HG03342 (cell line): Measurements from ENCODE around the gene FAM200B.
"Not testable (repeated sequence)": the region's sequence is repeated elsewhere in the genome, so short reads cannot be mapped to it uniquely, and the experiment has no call there.

Experiments used
- ATAC-seq: cut with Tn5 transposase; IDR thresholded peaks from one replicate; pipeline ENCODE4 v1.9.1; 2021; ENCODE audit warnings: mild to moderate bottlenecking, moderate library complexity; ENCODE audit not compliant: unreplicated experiment

Gene FAM200B

DNA sequence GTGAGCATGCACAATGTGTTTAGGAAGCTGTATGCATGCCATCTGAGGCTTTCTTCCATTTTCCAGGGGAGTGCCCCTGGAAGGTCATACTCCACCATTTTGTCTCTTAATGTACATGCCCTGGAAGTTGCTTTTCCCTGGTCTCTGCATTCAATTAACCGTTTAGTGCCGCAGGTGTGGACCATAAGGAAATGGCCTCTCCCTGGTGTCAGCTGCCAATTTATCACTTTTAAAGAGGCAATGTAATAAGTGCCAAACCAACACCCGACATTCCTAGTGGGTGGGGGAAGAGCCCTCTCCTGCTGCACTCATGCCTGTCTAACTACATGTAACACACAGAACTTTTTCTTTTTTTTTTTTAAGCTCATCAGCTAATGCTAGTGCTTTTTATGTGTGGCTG lies 14.1 kb downstream of the FAM200B start:
- no peak for ATAC-seq

DNA sequence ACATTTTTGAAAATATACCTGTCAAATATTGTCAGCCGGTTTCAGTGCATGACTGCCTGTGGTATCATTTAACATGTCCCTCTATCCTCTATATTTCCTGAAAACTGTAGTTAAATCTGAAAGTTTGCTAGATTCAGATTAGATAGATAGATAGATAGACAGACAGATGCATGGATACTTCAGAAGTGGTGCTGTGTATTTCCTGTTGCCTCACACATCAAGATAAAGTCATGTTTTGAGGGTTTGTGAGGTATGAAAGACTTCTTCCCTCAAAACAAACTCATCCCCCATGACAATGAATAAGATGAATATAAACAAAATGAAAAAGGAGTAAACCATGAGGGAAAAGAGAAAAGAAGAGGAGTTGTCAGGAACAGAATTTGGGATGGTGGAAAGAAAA lies 15.2 kb downstream of the FAM200B start:
- ATAC-seq = no peak

DNA sequence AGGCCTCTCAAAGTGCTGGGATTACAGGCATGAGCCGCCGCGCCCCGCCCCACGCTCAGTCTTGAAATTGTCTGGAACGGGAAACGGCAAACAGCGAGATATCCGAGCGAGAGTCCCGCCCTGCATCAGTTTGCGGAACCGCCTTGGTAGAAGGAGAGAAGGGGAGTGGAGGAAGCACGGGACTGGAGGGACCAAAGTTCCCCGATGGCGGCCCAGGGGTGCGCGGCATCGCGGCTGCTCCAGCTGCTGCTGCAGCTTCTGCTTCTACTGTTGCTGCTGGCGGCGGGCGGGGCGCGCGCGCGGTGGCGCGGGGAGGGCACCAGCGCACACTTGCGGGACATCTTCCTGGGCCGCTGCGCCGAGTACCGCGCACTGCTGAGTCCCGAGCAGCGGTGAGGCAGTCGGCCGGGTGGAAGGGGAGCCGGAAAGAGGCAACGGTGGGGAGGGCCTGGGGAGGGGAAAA lies 21.3 kb downstream of the FAM200B start, which contains the start of gene BST1:
BST1 (plus strand) TSS at position 125 of the 463 bp plus-strand sequence; CDS start at position 205, 80 bp downstream.
- no peak for ATAC-seq

DNA sequence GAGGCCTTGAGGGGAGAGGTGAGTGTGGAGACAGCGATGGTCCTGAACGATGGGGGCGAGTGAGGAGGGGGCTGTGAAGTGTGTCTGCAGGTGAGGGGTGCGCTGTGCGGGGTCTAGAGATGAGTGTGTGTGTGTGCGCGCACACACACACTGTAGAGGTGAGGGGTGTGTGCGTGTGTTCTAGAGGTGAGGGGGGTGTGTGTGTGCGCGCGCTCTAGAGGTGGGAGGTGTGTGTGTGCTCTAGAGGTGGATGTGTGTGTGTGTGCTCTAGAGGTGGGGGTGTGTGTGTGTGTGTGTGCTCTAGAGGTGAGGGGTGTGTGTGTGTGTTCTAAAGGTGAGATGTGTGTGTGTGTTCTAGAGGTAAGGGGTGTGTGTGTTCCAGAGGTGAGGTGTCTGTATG lies 21.8 kb downstream of the FAM200B start:
- ATAC-seq = no peak

DNA sequence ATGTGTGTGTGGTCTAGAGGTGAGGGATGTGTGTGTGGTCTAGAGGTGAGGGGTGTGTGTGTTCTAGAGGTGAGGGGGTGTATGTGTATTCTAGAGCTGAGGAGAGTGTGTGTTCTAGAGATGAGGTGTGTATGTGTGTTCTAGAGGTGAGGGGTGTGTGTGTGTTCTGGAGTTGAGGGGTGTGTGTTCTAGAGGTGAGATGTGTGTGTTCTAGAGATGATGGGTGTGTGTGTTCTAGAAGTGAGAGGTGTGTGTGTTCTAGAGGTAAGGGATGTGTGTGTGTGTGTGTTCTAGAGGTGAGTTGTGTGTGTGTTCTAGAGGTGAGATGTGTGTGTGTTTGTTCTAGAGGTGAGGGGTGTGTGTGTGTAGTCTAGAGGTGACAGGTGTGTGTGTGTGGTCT lies 22.5 kb downstream of the FAM200B start:
- no peak for ATAC-seq

DNA sequence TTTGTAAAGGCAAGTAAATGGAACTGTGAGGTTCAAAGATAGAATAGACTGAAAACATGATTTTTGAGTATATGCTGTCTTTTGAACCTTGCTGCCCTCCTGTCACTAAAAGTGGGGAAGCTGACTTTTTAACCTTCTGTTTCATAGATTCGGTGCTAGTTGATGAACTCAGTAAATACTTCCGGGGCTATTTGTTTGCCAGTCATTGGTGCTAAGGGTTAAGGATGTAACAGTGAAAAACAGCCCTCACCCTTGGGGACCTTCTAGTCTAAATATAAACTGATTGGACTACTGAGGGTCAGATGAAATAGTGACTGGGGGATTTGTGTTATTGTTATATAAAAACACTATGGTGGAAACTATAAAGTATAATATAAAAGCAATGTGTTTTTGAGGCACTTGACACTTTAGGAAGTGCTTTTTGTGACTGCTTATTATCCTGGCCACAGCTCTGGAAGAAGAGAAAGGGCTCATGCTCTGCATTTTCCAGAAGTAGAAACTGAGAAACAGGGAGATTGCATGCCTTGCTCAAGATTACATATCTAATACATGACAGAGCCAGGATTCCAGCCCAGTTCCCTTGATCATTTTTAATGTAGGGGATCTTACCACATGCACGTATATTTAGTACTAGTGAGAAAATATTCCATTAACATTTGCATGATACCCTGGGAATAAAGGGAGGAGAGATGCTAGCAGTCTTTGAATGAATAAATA lies 25.2 kb downstream of the FAM200B start:
- no peak for ATAC-seq

DNA sequence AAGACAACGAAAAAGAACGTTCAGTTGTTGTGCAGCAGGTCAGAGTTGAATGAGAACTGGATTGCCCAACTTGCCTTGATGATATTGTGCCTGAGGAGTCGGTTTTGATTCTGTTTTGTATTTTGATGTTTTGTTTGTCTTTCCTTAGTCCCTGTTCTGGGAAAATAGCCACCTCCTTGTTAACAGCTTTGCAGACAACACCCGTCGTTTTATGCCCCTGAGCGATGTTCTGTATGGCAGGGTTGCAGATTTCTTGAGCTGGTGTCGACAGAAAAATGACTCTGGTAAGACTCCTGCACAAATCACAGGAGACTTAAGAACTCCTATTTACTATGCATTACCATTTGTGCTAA lies 25.7 kb downstream of the FAM200B start:
- no peak for ATAC-seq

DNA sequence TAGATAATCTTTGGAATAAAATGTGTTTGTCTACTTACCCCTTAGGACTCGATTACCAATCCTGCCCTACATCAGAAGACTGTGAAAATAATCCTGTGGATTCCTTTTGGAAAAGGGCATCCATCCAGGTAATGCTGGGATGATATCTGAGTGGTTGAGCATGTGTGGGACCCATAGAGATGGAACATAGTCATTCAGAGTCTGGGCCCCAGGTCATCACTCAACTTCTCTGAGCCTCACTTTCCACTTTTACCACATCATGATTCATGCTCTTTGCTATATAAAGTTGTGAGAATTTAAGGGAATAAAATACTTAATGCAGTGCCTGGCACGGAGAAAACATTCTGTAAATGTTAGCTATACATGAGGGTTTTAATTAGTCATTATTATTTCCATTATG lies 30.1 kb downstream of the FAM200B start:
- ATAC-seq = no peak

DNA sequence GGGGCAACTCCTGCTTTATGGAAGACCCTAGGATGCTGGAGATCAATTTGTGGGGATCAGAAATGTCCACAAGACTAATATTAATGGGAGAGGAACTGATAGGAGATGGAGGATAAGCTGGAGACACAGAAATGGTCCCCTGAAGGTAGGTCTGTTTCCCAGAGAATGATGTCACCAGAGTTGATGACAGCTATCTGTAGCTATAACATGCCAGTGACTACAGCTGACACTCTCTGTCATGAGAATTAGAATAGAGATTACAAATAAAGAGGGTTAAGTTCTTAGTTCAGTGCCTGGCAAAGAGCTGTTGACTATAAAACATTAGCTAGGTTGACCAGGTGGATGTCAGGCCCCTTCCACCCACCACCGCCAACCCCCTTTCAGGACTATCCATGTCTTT lies 30.6 kb downstream of the FAM200B start:
- no peak for ATAC-seq

DNA sequence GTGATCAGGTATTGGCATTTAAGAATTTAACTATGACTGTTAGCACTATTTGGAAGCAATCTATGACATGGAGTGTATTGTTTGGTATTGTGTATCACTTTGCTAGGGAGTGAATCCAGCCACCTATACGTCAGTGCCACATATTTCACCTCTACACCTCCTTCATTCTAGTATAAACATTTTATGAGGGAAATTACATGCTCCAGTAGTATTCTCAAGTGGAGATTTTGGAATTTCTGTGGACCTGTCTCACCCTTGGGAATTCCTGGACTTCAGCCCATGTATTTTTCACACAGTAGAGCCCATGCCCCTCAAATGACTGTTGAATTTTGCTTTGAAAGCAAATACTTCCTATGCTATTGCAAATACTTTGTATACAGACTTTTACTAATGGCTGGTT lies 32.5 kb downstream of the FAM200B start:
- ATAC-seq = no peak

DNA sequence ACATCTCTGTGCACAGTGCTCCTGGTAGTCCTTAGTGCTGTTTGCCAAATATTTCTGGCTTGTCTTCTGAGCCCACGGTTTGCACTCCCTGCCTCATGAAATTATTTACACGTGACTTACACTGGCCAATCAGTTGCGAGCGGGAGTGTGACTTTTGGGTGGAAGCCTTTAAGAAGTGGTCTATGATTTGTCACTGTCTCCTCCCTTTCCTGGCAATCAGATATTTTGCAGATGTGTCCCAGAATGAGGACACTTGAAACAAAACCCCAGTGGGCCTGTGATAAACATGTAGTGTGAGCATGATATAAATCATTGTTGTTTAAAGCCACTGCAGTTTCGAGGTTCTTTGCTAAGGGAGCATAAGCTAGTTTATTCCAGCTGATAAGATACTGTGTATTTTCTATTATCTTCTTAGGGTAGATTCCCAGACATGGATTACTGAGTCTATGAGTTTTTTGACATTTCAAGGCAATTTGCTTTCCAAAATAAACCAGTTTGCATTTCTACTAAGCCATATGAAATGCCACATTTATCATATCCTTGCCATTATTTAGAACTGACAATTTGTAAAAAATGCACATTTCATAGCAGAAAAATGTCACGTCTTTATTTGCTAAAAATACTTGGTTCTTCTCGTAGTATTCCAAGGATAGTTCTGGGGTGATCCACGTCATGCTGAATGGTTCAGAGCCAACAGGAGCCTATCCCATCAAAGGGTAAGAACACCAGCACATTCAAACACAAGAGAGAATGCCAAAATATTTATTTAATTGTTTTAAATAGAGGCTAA lies 33.2 kb downstream of the FAM200B start:
- no peak for ATAC-seq

DNA sequence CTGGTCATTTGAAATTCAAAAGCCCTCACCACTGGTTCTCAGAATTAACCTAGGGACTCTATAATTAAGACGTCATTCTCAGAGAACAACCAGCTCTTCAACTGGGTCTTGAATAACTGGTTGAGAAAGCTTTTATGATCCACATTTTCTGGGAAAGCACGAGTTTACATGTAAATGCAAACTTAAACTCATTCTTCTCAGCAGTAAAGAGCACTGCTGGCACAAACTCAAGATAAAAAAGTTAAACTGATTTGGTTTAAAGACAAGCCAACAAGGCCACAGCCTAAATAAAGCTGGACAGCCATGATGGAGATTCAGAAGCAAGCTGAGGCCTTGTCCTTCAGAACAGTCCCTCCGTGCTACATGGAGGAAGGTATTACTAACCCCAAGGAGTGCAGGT lies 34.5 kb downstream of the FAM200B start:
- no peak for ATAC-seq

DNA sequence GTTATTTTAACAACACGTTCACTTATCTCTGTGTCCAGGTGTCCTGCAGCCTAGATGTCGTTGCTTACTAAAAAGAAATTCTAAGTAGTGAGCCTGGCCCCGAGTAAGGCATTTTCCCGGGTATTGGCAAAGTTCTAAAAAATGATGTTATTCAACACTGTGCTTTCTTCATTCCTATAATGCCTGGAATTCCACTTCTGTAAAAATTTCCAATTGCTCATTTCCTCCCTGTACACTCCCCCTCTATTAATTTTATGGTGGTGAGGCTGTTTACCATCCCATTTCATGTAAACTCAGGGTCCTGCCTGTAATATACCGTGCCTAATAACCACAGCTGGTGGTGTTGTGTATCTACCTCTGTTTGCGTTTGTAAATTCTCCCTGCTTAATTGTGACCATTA lies 35.5 kb downstream of the FAM200B start:
- no peak for ATAC-seq

DNA sequence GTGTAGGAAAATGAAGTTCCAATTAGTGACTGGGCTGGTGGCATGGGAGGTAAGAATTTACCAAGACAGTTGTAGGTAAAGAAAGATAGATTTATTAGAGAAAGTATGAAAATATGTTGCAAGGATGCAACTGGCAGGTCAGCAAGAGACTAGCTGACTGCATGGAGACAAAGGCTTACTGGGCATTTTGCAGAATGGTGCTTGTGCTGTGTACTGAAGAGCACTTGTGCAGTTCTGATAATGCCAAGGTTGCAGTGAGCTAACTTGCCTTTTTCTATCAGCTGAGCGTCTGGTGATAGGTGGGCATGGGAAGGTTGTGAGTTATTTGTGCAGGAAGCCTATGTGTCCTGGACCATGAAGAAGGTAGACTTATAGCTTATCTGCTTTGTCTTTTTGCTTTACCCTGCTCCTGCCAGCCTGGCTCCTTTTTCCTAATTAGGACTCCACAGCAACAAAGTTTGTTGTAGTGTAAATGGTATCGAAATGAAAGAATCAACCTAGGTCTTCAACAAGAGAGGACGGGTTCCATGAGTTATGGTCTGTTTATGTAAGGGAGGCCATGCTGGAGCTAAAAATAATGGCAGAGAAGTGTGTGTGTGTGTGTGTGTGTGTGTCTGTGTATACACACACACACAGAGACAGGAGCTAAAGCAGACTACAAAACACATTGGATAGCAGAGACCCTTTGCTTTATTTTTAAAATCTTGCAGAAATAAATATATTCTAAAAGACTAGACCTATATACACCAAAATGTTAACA lies 36.2 kb downstream of the FAM200B start:
- no peak for ATAC-seq

DNA sequence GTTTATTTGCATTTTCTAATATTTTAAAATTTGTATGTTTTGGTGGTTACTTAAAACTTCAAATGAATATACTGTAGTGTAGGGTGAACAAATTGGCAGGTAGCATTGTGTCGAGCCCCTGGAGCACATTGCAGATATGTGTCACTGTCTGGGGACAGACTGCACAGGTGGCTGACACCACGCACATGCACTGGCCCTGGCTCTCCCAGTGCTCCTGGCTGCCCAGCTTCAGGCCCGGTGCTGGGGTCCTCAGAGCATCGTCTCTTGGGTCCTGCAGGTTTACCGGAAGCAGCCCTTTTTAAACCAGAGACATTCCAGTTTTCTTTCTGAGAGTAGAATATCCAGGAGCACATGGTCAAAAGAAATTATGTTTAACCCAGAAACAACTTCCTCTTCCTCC lies 36.8 kb downstream of the FAM200B start:
- ATAC-seq = no peak

DNA sequence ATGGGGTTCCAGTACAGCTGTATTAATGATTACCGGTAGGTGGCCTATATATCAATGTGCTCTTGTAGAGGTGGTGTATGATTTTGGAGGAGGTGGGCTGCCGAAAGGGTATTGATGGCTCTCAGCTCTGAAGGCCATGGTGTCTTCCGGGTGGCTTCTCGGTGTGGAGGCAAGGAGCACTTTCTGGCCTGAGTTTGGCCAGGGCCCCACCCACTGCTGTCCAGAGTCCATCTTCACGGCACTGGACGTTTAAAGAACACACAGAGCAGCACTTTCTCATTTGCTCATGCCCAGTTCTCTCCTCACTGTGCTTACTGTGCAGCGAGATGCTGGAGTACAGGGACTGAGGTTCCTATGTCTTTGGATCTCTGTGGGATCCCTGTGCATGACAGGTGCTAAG lies 37.3 kb downstream of the FAM200B start:
- no peak for ATAC-seq

DNA sequence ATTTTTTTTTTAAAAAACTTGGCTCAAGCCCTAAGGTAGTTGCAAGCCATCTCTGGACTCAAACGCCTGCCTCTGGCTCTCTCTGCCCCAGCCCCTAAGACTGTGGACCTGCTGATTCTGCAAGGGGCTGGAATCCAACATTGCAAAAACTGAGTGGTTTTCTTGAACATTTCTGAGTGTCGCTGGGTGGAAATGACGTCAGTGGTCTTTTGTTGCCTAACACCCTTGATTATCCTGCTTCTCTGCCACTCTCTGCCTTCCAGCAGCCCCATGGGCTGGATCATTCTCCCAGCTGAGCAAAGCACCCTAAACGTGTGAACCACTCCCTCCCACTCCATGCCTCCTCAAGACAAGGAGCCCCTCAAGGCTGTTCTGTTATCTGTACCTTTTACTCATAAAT lies 37.9 kb downstream of the FAM200B start:
- ATAC-seq = no peak

DNA sequence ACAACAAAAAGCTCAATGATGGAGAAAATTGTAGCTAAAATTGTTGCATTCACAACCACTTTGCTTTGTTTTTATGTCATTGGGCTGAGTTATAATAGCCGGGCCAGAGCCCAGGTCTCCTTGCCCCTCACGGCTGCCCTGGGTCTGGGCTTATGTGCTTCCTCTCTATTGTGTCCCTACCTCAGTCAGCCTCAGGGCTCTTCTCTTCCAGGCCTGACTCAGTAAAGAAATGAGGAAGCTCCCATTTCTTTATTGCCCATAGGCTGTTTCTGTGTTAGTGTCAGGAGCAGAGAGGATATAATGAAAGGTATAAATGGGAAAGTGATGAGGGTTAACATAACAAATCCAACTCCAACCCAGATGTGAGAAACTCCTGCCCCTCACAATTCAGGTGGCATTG lies 39.2 kb downstream of the FAM200B start:
- no peak for ATAC-seq

DNA sequence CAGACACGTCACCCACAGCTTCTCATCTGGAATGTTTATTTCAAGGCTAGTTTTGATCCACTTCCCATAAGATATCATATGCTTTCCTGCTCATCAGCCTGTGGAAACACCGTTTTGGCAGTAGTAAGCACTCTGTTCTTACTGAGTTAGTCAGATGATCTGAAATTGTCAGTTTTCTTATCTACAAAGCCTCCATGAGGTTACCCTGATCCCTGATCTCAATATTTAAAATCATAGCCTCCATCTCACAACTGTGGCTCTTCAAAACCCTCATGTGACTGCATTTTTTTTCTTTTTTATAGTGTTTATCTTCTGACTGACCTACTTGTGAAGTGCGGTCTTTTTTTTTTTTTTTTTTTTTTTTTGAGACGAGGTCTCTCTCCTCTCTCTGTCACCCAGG lies 44.0 kb downstream of the FAM200B start:
- ATAC-seq = no peak

DNA sequence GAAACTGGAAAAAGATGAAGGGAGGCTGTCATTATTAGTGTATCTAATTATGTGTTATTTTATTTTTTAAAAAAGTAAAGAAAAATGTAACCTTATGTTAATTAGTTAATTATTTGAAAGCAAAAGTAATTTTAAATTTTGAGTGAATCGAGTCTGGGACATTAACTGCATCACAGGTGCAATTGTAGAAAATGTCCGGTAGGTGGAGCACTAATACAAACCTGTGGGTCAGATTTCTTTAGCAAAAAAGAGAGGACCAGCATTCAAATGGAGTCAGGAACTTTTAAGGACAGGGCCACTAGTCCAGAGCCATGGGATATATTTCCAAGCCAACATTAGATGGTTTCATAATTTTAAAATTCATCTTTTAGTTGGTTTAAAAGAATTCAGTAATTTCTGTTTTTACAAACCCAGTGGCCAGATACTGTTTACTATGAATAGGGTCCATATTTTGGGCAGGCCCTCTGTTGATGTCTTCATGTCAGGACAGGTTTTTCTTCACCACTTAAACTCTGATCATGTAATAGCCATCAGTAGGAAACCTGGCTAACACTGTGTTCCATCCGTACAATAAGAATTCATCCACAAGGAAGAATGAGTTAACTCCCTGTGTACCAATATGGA lies 48.4 kb downstream of the FAM200B start:
- ATAC-seq = peak; percentile 79

DNA sequence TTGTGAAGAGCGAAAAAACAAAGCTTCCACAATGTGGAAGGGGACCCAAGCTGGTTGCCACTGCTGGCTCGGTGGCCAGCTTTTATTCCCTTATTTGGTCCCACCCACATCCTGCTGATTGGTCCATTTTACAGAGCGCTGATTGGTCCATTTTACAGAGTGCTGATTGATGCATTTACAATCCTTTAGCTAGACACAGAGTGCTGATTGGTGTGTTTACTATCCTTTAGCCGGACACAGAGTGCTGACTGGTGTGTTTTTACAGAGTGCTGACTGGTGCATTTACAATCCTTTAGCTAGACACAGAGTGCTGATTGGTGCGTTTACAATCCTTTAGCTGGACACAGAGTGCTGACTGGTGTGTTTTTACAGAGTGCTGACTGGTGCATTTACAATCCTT lies 51.4 kb downstream of the FAM200B start:
- ATAC-seq = not testable (repeated sequence)
